NCI-H446 (cell line): ENCODE results near the gene TXNL4A.
"Not testable (repeated sequence)": the region's sequence is repeated elsewhere in the genome, so short reads cannot be mapped to it uniquely, and the experiment has no call there.

Source experiments
- DNase-seq, 2 experiments: peaks; one replicate each; lab custom pipeline; 2025; lab: John Stamatoyannopoulos, UW

The TXNL4A gene

GRCh38 chr18:79963658-79964329, 24.6 kb downstream of the TXNL4A start:
- DNase-seq: no peak

DNA sequence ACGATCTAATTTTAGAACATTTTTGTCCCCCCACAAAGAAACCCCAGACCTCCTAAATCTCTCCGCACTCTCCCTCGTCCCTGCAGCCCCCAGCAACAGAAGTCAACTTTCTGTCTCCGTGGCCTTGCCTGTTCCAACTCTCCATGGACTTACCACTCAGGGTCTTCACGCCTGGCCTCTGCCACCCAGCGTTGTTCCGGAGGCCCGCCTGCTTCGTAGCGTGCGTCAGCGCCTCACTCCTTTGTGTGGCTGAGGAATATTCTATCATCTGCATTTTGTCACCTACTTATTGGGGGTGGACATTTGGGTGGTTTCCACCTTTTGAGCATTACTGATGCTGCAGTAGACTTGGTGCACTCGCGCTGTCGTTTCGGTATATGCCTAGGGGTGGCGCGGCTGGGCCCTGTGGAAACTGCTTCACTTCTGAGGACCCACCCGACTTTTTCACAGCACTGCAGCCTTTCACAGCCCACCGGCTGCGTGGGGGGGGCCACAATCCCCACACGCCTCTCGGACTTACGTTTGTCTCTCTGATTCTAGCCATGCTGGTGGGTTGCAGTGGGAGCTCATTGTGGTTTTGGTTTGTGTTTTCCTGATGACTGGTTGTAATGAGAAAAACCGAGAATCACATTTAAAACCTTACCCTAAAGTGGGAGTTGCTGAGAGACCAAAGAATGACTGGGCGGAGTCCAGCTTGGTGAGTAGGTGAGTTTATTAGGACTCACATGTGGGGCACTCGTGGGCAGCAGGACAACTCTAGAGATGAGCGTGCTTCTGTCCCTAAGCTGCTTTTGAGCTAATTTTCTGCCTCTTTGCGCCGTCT, 25.3 kb downstream of the TXNL4A start:
- DNase-seq: no peak

- DNase-seq: no peak
These were observed 26.1 kb downstream of the TXNL4A start for GRCh38 chr18:79962311-79962710.

DNA sequence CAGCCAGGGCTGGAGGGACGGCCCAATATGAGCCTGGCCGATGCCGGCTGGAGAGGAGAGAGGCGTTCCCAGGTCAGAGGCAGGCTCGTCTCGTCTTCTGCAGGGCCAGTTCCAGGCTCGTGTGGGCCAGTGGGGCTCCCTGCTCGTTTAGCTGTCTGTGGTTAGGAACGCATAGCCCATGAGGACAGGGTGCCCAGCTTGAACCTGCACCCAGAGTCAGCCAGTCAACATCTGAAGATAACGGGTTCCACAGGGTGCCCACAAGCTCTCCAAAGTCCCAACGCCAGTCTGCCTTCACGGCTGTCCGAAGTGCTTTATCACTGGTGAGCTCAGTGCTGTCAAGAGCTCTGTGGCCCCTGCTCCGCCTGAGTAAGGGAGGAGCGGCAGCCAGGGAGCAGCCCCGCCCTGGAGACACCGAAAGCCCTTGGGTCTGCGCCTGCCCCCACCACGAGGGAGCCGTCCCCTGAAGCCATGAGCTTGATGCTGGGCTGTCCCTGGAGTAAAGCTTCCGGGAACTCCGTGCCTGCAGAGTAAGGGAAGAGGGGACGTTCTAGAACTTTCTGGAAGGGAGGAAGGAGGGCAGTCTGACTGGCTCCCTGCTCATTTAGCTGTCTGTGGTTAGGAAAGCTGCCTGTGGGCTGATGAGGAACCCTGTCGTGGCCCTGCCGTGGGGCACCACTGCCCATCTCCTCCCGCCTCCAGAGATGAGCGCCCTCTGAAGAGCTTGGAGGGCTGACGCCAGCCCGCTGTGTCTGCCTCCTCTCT, 26.7 kb downstream of the TXNL4A start:
- DNase-seq: no peak

DNA sequence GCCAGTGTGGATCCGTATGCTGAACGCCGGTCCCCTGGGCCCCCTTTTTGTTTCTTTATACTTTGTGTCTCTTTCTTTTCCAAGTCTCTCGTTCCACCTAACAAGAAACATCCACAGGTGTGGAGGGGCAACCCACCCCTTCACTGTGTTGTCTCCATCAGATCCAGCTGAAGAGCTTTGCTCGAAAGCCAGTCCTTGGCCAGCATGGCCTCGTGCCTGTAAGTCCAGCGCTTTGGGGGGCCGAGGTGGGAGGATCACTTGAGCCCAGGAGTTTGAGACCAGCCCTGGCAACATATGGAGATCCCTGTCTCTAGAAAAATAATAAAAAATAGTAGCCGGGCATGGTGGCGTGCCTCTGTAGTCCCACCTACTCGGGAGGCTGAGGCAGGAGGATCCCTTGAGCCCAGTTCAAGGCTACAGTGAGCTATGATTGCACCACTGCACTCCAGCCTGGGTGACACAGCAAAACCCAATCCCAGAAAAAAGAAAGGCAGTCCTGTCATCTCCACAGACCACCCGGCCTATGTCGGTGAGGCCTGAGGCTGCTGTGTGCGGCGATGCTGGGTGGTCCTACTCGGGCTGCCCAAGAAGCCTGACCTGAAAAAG, 27.3 kb downstream of the TXNL4A start:
- no peak for DNase-seq

- DNase-seq: not testable (repeated sequence)
These were observed 28.1 kb downstream of the TXNL4A start for GRCh38 chr18:79960161-79960801.

GRCh38 chr18:79958981-79959380, 29.4 kb downstream of the TXNL4A start:
- DNase-seq: no peak

DNA sequence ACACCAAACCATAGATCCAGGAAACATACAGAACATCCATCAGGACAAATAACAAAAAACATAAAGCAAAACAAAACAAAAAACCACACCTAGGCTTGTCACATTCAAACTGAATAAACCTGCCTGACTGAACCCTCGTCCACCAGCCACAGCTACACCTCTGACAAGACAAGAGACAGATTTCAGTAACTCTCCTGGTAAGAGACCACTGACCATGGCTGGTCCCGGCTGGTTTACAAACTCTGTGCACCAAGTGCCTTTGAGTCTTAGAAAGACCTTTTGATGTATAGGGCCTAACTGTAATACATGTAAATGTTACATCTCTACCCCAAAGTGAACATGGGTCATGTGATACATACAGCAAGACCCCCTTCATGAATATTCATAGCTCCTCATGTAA, 32.1 kb downstream of the TXNL4A start:
- no peak for DNase-seq

GRCh38 chr18:79955302-79956075, 32.9 kb downstream of the TXNL4A start:
- DNase-seq: no peak

DNA sequence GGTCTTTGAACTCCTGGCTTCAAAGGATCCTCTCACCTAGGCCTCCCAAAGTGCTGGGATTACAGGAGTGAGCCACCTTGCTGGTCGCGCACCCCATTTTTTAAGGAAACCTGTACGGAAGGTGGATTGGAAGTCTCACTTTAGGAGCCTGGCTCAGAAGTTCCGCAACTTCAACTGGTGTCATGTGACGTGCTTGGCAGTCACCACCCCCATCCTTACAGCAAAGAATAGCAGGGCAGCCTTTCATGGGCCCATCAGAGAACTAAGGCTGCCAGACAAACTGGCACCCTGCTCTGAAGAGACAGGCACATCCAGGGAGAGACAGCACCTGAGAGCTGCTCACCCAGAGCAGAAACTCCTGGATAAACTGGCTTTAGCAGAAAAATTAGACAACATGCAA, 33.6 kb downstream of the TXNL4A start:
- DNase-seq: no peak

DNA sequence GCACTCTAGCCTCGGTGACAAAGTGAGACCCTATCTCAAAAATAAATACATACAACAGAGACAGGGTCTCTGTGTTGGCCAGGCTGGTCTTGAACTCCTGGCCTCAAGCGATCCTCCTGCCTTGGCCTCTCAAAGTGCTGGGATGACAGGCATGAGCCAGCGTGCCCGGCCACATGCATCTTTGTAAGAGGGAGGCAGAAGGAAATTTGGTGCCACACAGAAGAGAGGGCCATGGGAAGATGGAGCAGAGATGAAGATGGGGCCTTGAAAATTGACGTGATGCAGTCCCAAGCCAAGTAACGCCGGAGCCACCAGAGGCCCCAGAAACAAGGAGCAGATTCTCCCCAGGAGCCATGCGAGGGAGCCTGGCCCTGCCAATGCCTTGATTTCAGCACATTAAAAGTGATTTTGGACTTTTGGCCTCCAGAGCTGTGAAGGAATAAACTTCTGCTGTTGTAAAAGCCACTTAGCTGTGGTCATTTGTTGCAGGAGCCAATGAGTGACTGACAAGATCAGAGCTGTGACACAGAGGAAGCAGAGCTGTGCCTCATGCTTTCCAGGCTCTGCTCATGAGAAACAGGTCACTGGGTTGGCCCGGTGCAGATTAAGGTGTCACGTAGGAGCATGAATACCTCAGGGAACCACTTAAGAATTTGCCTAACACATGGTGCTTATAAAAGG, 34.3 kb downstream of the TXNL4A start:
- DNase-seq: no peak

- no peak for DNase-seq
These were observed 35.3 kb downstream of the TXNL4A start for GRCh38 chr18:79952996-79953559.

DNA sequence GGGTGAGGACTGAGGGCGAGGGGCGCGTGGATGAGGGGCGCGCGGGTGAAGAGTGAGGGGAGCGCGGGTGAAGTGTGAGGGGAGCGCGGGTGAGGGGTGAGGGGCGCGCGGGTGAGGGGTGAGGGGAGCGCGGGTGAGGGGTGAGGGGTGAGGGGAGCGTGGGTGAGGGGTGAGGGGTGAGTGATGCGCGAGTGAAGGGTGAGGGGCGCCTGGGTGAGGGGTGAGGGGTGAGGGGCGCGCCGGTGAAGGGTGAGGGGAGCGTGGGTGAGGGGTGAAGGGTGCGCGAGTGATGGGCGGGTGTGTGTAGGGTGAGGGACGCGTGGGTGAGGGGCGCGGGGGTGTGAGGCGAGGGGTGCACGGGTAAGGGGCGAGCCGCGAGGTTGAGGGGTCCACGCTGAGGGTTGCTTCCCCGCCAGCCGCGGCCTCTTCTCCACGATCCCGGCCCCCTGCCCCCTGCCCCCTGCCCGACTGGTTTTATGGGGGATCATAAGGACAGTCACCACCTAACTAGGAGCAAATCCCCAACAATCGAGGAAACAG, 35.8 kb downstream of the TXNL4A start:
- DNase-seq: no peak

- peak; percentile 72 to 88 for DNase-seq
These were observed 36.6 kb downstream of the TXNL4A start, which contains the start of gene SLC66A2 for GRCh38 chr18:79951545-79952455. Gene SLC66A2 (minus strand): TSS chr18:79951653. CDS start chr18:79950926, 727 bp downstream.

- DNase-seq: no peak
These were observed 37.6 kb downstream of the TXNL4A start for GRCh38 chr18:79950515-79951341.

GRCh38 chr18:79949697-79950487, 38.5 kb downstream of the TXNL4A start:
- DNase-seq: no peak
